Activated naive CD8-positive, alpha-beta T cell treated with anti-CD3 and anti-CD28 coated beads, Interleukin-2, amount 50 U/mL, for 16 hours (primary cell): Measurements from ENCODE around the gene SETD2.
"Not testable (repeated sequence)": the region's sequence is repeated elsewhere in the genome, so short reads cannot be mapped to it uniquely, and the experiment has no call there.

Experiments
- DNase-seq: peaks from one replicate; pipeline ENCODE4 v3.0.0-alpha.2; 2020; ENCODE audit warnings: low read depth, low spot score

SETD2 gene

GRCh38 chr3:47036145-47036544, 127.8 kb downstream of the SETD2 start:
- DNase-seq = no peak

DNA sequence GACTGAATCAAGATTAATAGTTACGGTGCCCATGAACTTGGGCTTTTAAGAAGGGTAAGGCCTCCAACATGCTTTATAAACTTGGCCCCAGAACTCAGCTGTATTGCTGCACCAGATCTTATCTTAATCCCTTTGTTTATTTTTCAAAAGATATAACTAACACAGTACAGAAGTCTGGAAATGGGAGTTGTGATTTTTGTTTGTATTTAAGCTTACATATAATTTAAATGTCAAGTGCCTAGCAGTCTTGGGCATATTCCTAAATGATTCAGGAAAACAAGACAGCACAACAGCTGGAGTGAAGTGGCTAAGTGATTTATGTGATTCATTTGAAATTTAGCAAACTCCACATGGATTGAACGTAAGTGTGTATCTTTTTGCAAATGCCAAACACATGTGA, 128.3 kb downstream of the SETD2 start:
- no peak for DNase-seq

DNA sequence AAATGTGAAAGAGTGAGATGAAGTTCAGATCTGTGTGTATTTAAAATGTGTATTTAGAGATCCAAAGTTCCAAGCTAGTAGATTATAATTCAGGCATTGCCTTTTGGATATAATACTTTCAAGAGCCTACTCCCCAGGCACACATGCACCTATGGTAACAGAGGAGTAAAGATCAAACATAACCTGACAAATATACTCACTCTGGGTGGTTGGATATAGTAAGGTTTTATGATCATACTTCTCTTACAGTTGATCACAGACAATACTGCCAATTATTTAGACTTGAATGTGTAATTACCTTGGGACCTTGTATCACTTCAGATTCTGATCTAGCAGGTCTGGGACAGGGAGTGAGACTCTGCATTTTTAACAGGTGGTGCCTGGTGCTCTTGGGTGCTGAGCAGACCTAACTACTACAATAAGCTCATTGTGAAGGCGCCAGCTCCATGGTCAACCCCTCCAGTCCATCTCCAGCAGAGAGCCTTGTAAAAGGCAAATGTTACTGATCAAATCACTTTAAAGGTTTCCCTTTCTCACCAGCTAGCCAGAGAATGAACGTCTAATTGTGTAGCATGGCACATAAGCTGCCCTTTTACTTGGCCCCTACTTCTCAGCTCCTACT, 128.9 kb downstream of the SETD2 start:
- DNase-seq = no peak

- DNase-seq = not testable (repeated sequence)
Observed at GRCh38 chr3:47031041-47031440, 132.9 kb downstream of the SETD2 start.

GRCh38 chr3:47028667-47029066, 135.2 kb downstream of the SETD2 start:
- DNase-seq = no peak

DNA sequence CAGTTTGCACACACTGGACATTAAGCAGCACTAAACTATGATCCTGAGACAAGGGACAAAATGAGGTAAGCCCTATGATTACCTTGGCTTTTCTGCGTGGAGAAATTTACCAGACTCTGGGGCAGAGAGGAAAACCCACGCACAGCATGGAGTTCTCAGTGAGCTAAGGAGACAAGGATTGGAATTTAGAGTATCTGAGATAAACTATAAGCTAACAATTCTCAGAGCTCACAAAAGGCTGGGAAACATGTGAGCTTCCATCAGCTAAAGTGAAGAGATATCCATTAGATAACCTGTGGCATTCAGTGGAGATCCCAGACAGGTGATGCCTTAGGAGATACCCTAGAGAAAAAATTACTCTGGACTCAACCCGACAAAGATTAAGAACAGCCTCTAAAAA, 135.8 kb downstream of the SETD2 start:
- DNase-seq = no peak

GRCh38 chr3:47026432-47026831, 137.5 kb downstream of the SETD2 start:
- not testable (repeated sequence) for DNase-seq

GRCh38 chr3:47024932-47025331, 139.0 kb downstream of the SETD2 start:
- DNase-seq = no peak

DNA sequence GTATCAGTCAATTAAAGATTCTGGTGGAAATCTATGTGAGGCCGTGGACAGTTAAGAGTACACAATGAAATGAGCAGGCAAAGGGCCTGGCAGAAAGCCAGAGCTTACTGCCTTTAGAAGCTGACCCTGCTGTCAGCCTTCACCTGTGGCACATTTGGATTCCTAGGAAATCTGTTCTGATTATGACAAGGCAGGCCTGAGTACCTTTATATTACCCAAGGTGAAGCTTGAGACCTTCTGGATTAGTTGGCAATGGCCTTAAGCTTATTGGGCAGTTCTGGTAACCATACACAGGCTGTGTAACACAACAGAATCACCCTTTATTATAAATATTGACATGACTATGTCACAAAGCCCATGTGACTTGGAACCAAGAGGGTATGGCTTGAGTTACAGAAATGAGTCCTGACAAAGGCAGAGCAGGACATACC, 141.3 kb downstream of the SETD2 start:
- DNase-seq = no peak

DNA sequence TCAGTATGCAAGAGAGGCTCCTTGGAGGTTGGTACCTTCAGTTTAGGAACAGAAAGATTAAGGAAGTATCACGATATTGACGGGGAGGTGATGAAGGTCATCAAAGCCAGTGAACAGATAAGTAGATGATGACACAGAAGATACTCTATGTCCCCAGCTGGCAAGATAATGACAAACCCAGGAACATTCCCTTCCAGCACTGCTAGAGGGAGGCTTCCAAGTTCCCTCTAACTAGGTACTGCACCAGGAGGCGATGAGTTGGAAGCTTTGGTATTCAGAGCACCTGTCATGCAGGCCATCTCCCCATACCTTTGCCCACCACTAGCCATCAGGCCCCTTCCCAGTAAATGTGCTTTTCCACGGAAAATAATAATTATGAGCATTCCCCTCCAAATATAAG, 143.6 kb downstream of the SETD2 start:
- DNase-seq = no peak

DNA sequence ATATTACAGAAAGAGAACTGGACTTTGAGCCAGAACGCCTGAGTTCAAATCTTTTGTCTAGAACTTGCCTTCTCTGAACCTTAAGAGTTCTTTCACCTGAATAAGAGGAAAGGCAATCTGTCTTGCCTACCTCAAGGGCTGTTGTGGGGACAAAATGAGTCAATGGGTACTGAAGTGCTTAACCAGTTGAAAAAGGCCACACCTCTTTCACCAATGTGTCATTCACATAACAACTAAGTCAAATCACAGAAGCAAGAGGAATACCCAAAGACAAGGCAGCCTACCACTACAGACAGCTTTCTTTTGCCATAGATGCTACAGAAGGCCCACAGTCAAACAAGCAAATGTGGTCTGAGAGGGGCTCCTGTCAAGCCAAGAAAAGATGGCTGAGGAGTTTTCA, 144.7 kb downstream of the SETD2 start:
- no peak for DNase-seq

- no peak for DNase-seq
Observed at GRCh38 chr3:47018269-47018611, 145.7 kb downstream of the SETD2 start.

DNA sequence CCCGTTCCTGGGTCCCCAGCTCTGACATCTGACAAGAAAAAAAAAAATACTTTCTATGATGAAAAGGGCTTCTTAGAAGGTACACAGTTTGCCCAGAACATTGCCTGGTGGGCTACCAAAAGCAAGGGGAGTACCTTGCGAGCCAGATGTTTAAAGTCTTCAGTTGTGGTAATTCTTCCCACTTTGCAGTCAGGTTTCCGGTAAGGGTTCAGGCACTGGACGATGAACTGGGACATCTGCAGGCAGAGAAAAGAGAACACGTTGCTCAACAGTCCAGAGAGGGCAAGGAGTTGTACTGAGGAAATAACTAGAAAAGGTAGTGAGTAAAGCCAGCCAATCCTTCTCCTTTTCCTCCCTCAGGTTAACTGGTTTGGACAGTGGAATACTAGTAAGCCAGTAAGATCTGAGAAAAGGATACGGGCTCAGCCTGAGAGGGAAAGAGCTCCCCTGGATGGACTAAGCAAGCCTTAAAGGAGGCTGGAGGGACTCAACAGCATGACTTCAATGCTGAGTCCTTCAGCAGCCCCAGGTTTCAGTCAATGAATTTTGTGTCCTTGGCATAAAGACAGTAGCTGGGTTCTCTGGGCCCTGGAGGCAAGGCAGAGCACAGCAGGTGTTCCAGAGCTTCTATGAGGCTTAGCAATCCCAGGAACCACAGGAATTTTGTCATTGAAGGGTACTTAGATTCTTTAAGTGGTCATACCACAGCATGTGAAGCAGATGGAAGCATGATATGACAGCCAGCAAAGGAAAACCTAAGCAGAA, 146.2 kb downstream of the SETD2 start:
- no peak for DNase-seq

DNA sequence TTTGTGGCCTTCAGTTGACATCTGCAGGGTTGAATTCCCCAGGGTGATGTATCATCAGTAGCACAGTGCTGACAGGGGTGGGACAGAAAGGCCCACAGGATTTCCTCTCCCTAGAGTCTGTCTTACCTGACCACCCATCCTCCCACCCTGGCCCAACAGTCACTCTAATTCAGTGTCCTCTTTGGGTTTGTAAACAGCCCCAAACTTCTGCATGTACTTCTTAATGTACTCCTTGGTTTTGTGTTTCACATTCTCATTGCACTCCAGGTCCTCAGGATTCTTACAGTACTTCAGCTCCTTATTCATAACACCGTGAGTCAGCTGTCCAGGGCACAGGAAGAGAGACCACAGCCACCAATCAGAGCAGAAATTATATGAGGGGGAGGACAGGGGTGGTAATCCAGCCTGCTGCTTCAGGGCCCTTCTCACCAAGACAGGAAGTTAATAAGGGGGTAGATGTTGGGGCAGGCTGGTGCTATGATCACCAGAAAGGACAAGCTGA, 146.9 kb downstream of the SETD2 start:
- DNase-seq = no peak

DNA sequence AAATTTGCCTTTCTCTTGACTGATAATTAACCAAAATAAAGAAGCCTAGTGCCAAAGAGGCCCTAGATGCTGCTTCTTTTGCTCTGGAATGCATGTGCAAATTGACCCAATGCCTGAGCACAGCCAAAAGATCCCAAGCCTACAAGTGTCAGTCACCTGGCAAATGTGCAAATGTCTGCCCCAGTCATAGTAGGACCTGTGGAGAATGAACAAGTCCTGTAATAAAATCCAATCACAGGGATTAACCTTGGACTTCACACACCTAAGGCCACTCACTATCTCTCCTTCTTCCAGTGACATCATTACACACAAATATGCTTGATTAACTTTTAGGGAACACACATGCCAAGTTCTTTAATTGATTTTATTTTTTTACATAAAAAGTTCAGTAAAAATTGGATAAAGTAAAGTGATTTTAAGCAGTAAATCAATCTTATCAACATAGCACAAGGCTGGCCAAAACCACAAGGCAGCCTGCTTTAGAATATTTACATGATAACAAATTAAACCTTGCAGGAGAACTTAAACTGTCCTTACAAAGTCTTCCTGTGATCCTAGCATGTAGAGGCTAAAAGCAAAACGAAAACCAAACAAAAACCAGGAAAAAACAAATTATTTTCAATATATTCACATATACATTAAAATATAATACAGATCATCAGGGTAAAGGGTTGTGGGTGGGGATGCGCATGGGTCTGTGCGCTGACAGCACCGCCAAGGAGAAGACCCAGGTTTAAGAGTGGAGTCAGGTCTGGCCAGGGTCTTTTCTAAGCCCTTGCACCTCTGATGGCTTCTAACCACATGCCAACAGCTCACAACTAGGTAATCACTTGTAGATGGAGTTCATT, 147.6 kb downstream of the SETD2 start:
- DNase-seq = no peak

DNA sequence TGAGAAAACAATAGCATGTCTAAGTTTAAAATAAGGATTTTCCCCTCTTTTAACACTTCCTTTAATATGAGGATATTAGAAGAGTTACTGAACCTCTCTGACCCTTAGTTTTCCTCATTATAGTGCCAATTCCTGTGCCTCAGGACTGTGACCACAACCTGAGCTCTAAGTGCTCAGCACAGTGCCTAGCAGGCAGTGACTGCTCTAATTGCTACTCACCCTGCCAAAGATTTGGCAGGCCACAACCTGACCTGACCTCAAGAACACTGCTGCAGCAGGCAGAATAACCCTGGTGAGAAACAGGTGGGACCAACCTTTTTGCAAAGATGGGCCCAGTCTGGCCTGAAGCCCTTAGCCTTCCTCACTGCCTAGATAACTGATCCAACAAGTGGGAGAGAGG, 148.8 kb downstream of the SETD2 start:
- no peak for DNase-seq

GRCh38 chr3:47014036-47014435, 149.9 kb downstream of the SETD2 start:
- no peak for DNase-seq

- DNase-seq = no peak
Observed at GRCh38 chr3:47013231-47013630, 150.7 kb downstream of the SETD2 start.

GRCh38 chr3:47012342-47013230, 151.3 kb downstream of the SETD2 start:
- no peak for DNase-seq

GRCh38 chr3:47011371-47011770, 152.5 kb downstream of the SETD2 start:
- no peak for DNase-seq

- DNase-seq = no peak
Observed at GRCh38 chr3:47010910-47011309, 153.0 kb downstream of the SETD2 start.
